H1 (cell line): ENCODE data around the gene KIAA1328. TPM values are rescaled to one million over a fixed set of nuclear protein-coding genes. Genes with fewer than 3 reads are reported as not detected.

Experiments
- CTCF ChIA-PET: fragments of 300-600 bp; sonication (Branson Sonifier 250); formaldehyde crosslinking; loops from one replicate; lab custom pipeline; 2021; ENCODE audit not compliant: partially characterized antibody; lab: Charles Lee
- POLR2A ChIA-PET: fragments of 300-600 bp; sonication (Branson Sonifier 250); formaldehyde crosslinking; loops from one replicate; lab custom pipeline; 2021; ENCODE audit warnings: inconsistent platforms; ENCODE audit not compliant: partially characterized antibody; lab: Charles Lee
- DNase-seq, 2 experiments: peaks; one replicate each; pipeline versions ENCODE4 v3.0.0 to v3.0.0-alpha.2; 2010 to 2022; ENCODE audit warnings: low spot score in 2 of 2, low read depth in 1 of 2, mixed read lengths in 1 of 2
- FAIRE-seq: peaks from 2 replicates; lab custom pipeline; 2011; peaks lifted over from hg19 to GRCh38; lab: Jason Lieb, UNC
- H2AFZ ChIP-seq: 2 replicates; pipeline ENCODE4 v1.8.1; 2012; ENCODE audit warnings: low read length, inconsistent platforms
- H2AK5ac ChIP-seq: 2 replicates; pipeline ENCODE4 v1.6.1; 2013; ENCODE audit warnings: low read depth, low read length
- H2BK120ac ChIP-seq: replicated peaks from 2 replicates; pipeline ENCODE3; 2013; ENCODE audit warnings: low read depth, low read length, inconsistent platforms
- H2BK12ac ChIP-seq: 2 replicates; pipeline ENCODE4 v1.6.1; 2013; ENCODE audit warnings: low read depth, low read length
- H2BK15ac ChIP-seq: 2 replicates; pipeline ENCODE4 v1.6.1; 2013; ENCODE audit warnings: low read length
- H2BK20ac ChIP-seq: 2 replicates; pipeline ENCODE4 v1.6.1; 2013; ENCODE audit warnings: low read length
- H2BK5ac ChIP-seq: 2 replicates; pipeline ENCODE4 v1.6.1; 2013; ENCODE audit warnings: low read depth, low read length
- H3K14ac ChIP-seq: 2 replicates; pipeline ENCODE4 v1.6.1; 2013; ENCODE audit warnings: inconsistent platforms; ENCODE audit not compliant: insufficient read length
- H3K18ac ChIP-seq: 2 replicates; pipeline ENCODE4 v1.6.1; 2013; ENCODE audit warnings: low read length; ENCODE audit errors: extremely low read depth
- H3K23ac ChIP-seq: 2 replicates; pipeline ENCODE4 v1.6.1; 2013; ENCODE audit warnings: inconsistent platforms; ENCODE audit not compliant: insufficient read length
- H3K23me2 ChIP-seq: 2 replicates; pipeline ENCODE4 v1.6.1; 2013; ENCODE audit warnings: low read depth, low read length
- H3K27ac ChIP-seq: 2 replicates; pipeline ENCODE4 v1.6.1; 2011; ENCODE audit warnings: low read depth, low read length, inconsistent platforms
- H3K27me3 ChIP-seq, 4 experiments: replicated peaks in 1 of 4; 1 replicate in 1 of 4; 2 replicates in 3 of 4; pipeline versions ENCODE4 v1.6.1 to v1.8.1; 2011 to 2013; ENCODE audit warnings: low read length in 3 of 4, mild to moderate bottlenecking in 3 of 4, inconsistent platforms in 2 of 4, mixed read lengths in 2 of 4, moderate library complexity in 1 of 4; ENCODE audit not compliant: control insufficient read depth in 3 of 4, insufficient read depth in 3 of 4; ENCODE audit errors: extremely low read depth in 1 of 4
- H3K36me3 ChIP-seq, 4 experiments: 2 replicates each; pipeline versions ENCODE4 v1.6.1 to v1.8.1; 2011 to 2013; ENCODE audit warnings: mild to moderate bottlenecking in 4 of 4, low read length in 3 of 4, moderate library complexity in 2 of 4, control low read depth in 1 of 4, inconsistent platforms in 1 of 4; ENCODE audit not compliant: insufficient read depth in 4 of 4, control insufficient read depth in 2 of 4
- H3K4ac ChIP-seq: replicated peaks from 2 replicates; pipeline ENCODE3; 2013; ENCODE audit warnings: low read length, low read depth, mixed read lengths, inconsistent platforms; ENCODE audit not compliant: insufficient read length
- H3K4me1 ChIP-seq, 4 experiments: replicated peaks in 1 of 4; 1 replicate in 1 of 4; 2 replicates in 3 of 4; pipeline versions ENCODE4 v1.6.1 to v1.8.1; 2011 to 2013; ENCODE audit warnings: low read length in 3 of 4, inconsistent platforms in 2 of 4, mixed read lengths in 1 of 4; ENCODE audit not compliant: insufficient read depth in 4 of 4, control insufficient read depth in 3 of 4
- H3K4me2 ChIP-seq, 2 experiments: 2 replicates each; pipeline versions ENCODE4 v1.6.1 to v1.8.1; 2011 to 2013; ENCODE audit warnings: low read depth in 2 of 2, low read length in 2 of 2, control low read depth in 1 of 2, inconsistent platforms in 1 of 2, mild to moderate bottlenecking in 1 of 2; ENCODE audit not compliant: insufficient read depth in 1 of 2
- H3K4me3 ChIP-seq, 4 experiments: fragments of 200-600, 300-600 bp in 1 of 4; sonication (generic), shearing (Covaris generic), sonication (Bioruptor Twin) in 1 of 4; 2 replicates each; pipeline versions ENCODE4 v1.5.1 to v1.8.1; 2011 to 2016; ENCODE audit warnings: low read length in 4 of 4, low read depth in 3 of 4, control low read depth in 2 of 4, inconsistent platforms in 2 of 4, mild to moderate bottlenecking in 2 of 4, mixed read lengths in 1 of 4, moderate library complexity in 1 of 4; ENCODE audit not compliant: insufficient read depth in 2 of 4; ENCODE audit errors: extremely low read depth in 1 of 4
- H3K56ac ChIP-seq: replicated peaks from 2 replicates; pipeline ENCODE3; 2013; ENCODE audit warnings: low read depth, mild to moderate bottlenecking, mixed read lengths, low read length, inconsistent platforms; ENCODE audit not compliant: insufficient read length
- H3K79me1 ChIP-seq: 2 replicates; pipeline ENCODE4 v1.6.1; 2013; ENCODE audit warnings: low read depth, low read length, control low read depth
- H3K79me2 ChIP-seq, 2 experiments: 2 replicates each; pipeline versions ENCODE4 v1.6.1 to v1.8.1; 2012 to 2013; ENCODE audit warnings: low read length in 2 of 2, mild to moderate bottlenecking in 2 of 2, inconsistent platforms in 1 of 2; ENCODE audit not compliant: insufficient read depth in 2 of 2, control insufficient read depth in 1 of 2
- H3K9ac ChIP-seq, 4 experiments: replicated peaks in 1 of 4; 1 replicate in 1 of 4; 2 replicates in 3 of 4; pipeline versions ENCODE4 v1.6.1 to v1.8.1; 2011 to 2013; ENCODE audit warnings: low read depth in 3 of 4, low read length in 3 of 4, control low read depth in 2 of 4, mild to moderate bottlenecking in 2 of 4, moderate library complexity in 2 of 4, inconsistent platforms in 1 of 4; ENCODE audit errors: extremely low read depth in 1 of 4
- H3K9me3 ChIP-seq, 2 experiments: 2 replicates each; pipeline versions ENCODE4 v1.6.1 to v1.8.1; 2012 to 2013; ENCODE audit warnings: mild to moderate bottlenecking in 2 of 2, moderate library complexity in 2 of 2, control low read depth in 1 of 2, inconsistent platforms in 1 of 2, low read depth in 1 of 2, low read length in 1 of 2, mixed read lengths in 1 of 2; ENCODE audit not compliant: insufficient read depth in 2 of 2
- H4K20me1 ChIP-seq, 2 experiments: replicated peaks in 1 of 2; 2 replicates each; pipeline versions ENCODE3 to v1.8.1; 2011 to 2013; ENCODE audit warnings: inconsistent platforms in 2 of 2, low read length in 2 of 2, mild to moderate bottlenecking in 1 of 2; ENCODE audit not compliant: insufficient read depth in 2 of 2, control insufficient read depth in 1 of 2
- H4K5ac ChIP-seq: 2 replicates; pipeline ENCODE4 v1.6.1; 2013; ENCODE audit warnings: low read length, low read depth, mixed read lengths, inconsistent platforms; ENCODE audit not compliant: insufficient read length
- H4K8ac ChIP-seq: 2 replicates; pipeline ENCODE4 v1.8.0; 2013; ENCODE audit warnings: mild to moderate bottlenecking, moderate library complexity, low read length, inconsistent platforms; ENCODE audit not compliant: insufficient read depth; ENCODE audit errors: extremely low read depth
- H4K91ac ChIP-seq: replicated peaks from 2 replicates; pipeline ENCODE3; 2013; ENCODE audit warnings: low read length, mixed read lengths, inconsistent platforms; ENCODE audit not compliant: insufficient read length
- TAF7 ChIP-seq: optimal IDR thresholded peaks from 2 replicates; pipeline ENCODE3; 2011; ENCODE audit warnings: low read depth, mild to moderate bottlenecking, inconsistent platforms, low read length, moderate library complexity, borderline replicate concordance
- TEAD4 ChIP-seq: IDR thresholded peaks from 2 replicates; pipeline ENCODE4 v1.6.1; 2012; ENCODE audit warnings: low read depth, low read length, inconsistent platforms, mixed read lengths
- WGBS, 2 experiments: shearing (Covaris generic) in 1 of 2; methylation state at CpG; one replicate each; pipeline versions ENCODE4 v1.1.6 to v1.1.7; 2013 to 2015; ENCODE audit warnings: low lambda C conversion rate in 2 of 2, mixed read lengths in 2 of 2, inconsistent platforms in 1 of 2, low coverage in 1 of 2, missing lambda C conversion rate in 1 of 2; ENCODE audit not compliant: insufficient replicate concordance in 2 of 2, insufficient coverage in 1 of 2, insufficient read length in 1 of 2; ENCODE audit errors: extremely low coverage in 1 of 2, missing lambda C conversion rate in 1 of 2; 5-methylcytosine and 5-hydroxymethylcytosine counted together
- polyA plus RNA-seq, 7 experiments: library from polyadenylated mRNA; depleted of rRNA in 3 of 7; stranded (reverse) in 5 of 7; unstranded in 2 of 7; fragments of >200 nt in 5 of 7; fragments of 200-250 nt in 2 of 7; gene quantifications; 1 replicate in 5 of 7; 2 replicates in 1 of 7; 4 replicates in 1 of 7; pipeline versions ENCODE4 v1.2.1 to v1.2.3, GENCODE V29; 2011 to 2013; ENCODE audit warnings: missing spikeins in 2 of 7, mixed read lengths in 2 of 7
- total RNA-seq: library from RNA; stranded (reverse); fragmentation: NEBNext Ultra II Directional; extraction: Animal tissue kit (Norgen Biotek cat#: 25700); gene quantifications from 2 replicates; pipeline ENCODE4 v1.2.1, GENCODE V29; 2021
- TF ChIP-seq, protein P1 (sequence below): IDR thresholded peaks from 2 replicates; pipeline ENCODE4 v1.6.1; 2012; ENCODE audit warnings: low read length, inconsistent platforms

The KIAA1328 gene
- total and polyA plus RNA-seq, 2 of the 8 experiments (the other 6 are each of a cell fraction or from before 2014, with no cell fraction given) = 2.6 to 5.7 TPM

DNA sequence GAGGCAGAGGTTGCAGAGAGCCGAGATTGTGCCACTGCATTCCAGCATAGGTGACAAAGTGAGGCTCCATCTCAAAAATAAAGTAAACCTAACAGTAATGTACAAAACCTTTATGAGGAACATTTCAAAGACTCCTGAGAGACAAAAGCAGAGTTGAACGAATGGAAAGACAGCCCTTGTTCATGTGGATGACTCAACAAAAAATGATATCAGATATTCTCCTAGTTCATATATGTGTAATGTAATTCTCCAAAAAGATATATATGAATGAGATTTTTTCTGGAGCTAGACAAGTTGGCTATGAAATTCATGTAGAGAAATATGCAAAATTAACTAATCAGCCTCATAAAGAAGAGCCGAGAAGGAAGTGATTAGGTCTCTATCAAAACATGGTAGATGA, 61.7 kb downstream of the KIAA1328 start:
- Histone ChIP-seq H3K18ac (no peak overlapping the region), H3K9me3 (no peaks in the 10 kb centered on the region), H3K4ac (no peak overlapping the region), H3K36me3 (no peaks in the 10 kb centered on the region), H2BK20ac (no peak overlapping the region), H3K79me2 (no peaks in the 10 kb centered on the region), H3K27me3 (no peaks in the 10 kb centered on the region), H2BK12ac (no peak overlapping the region), H2BK120ac (no peak overlapping the region), H4K20me1 (no peaks in the 10 kb centered on the region), H4K8ac (no peak overlapping the region), H3K79me1 (no peaks in the 10 kb centered on the region; the same call in 1 of the 2 replicates), H3K23ac (no peak overlapping the region), H3K27ac (no peak overlapping the region), H3K56ac (no peak overlapping the region), H4K5ac (no peak overlapping the region), H2BK15ac (no peak overlapping the region), H3K4me2 (no peak overlapping the region), H4K91ac (no peak overlapping the region), H3K4me3 (no peak overlapping the region), H2AK5ac (no peak overlapping the region), H3K9ac (no peak overlapping the region), H3K14ac (no peak overlapping the region), H3K23me2 (no peaks in the 10 kb centered on the region), H2AFZ (no peak overlapping the region), H3K4me1 (peaks cover 0 to 6% (median 0%) of the 10 kb centered on the region in 4 experiments; a peak in 3 of 7 replicates), H2BK5ac (no peak overlapping the region)
- ChIA-PET POLR2A (no interaction called here), CTCF (interaction anchor here (0.9 kb wide), 1 partner anchor 11 kb away, joined by 3 read pairs; no protein-coding TSS in a partner anchor)
- 84% methylated on average over 3 of the region's 3 CpGs; no CpG with 5 or more reads in 1 of the 2 experiments for WGBS, 2 experiments
- FAIRE-seq = no peak
- TF ChIP-seq TAF7 (no peak), TEAD4 (no peak)
- TF ChIP-seq, protein P1, sequence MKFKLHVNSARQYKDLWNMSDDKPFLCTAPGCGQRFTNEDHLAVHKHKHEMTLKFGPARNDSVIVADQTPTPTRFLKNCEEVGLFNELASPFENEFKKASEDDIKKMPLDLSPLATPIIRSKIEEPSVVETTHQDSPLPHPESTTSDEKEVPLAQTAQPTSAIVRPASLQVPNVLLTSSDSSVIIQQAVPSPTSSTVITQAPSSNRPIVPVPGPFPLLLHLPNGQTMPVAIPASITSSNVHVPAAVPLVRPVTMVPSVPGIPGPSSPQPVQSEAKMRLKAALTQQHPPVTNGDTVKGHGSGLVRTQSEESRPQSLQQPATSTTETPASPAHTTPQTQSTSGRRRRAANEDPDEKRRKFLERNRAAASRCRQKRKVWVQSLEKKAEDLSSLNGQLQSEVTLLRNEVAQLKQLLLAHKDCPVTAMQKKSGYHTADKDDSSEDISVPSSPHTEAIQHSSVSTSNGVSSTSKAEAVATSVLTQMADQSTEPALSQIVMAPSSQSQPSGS = no peak
- no peak for DNase-seq
